GM21360 (cell line): ENCODE data around the gene CD99L2.

Experiments used
- ATAC-seq: cut with Tn5 transposase; IDR thresholded peaks from one replicate; pipeline ENCODE4 v1.9.1; 2021; ENCODE audit warnings: mild to moderate bottlenecking, moderate library complexity; ENCODE audit not compliant: unreplicated experiment

CD99L2 gene

GRCh38 chrX:150766351-150767044, 132.0 kb downstream of the CD99L2 start:
- no peak for ATAC-seq

- no peak for ATAC-seq
Measured at GRCh38 chrX:150765782-150766350, 132.6 kb downstream of the CD99L2 start.

- no peak for ATAC-seq
Measured at GRCh38 chrX:150765237-150765636, 133.2 kb downstream of the CD99L2 start.

- no peak for ATAC-seq
Measured at GRCh38 chrX:150763810-150764209, 134.7 kb downstream of the CD99L2 start.

GRCh38 chrX:150763303-150763797, 135.1 kb downstream of the CD99L2 start:
- ATAC-seq: no peak

GRCh38 chrX:150762258-150763165, 136.0 kb downstream of the CD99L2 start:
- no peak for ATAC-seq

- no peak for ATAC-seq
Measured at GRCh38 chrX:150761819-150762216, 136.7 kb downstream of the CD99L2 start.

- no peak for ATAC-seq
Measured at GRCh38 chrX:150761176-150761818, 137.2 kb downstream of the CD99L2 start.

GRCh38 chrX:150759568-150760416, 138.7 kb downstream of the CD99L2 start:
- no peak for ATAC-seq

GRCh38 chrX:150757371-150757770, 141.1 kb downstream of the CD99L2 start:
- ATAC-seq: no peak

GRCh38 chrX:150753968-150754367, 144.5 kb downstream of the CD99L2 start:
- ATAC-seq: no peak

GRCh38 chrX:150753357-150753756, 145.1 kb downstream of the CD99L2 start:
- no peak for ATAC-seq

- no peak for ATAC-seq
Measured at GRCh38 chrX:150752124-150752523, 146.3 kb downstream of the CD99L2 start.

- peak; percentile 51 for ATAC-seq
Measured at GRCh38 chrX:150736475-150736874, 162.0 kb downstream of the CD99L2 start.

GRCh38 chrX:150731795-150732194, 166.7 kb downstream of the CD99L2 start:
- no peak for ATAC-seq

GRCh38 chrX:150730719-150731118, 167.7 kb downstream of the CD99L2 start:
- no peak for ATAC-seq

- ATAC-seq: no peak
Measured at GRCh38 chrX:150729956-150730355, 168.5 kb downstream of the CD99L2 start.

GRCh38 chrX:150719621-150720020, 178.8 kb downstream of the CD99L2 start:
- no peak for ATAC-seq
